Germinal center (tissue), 1 donor: Measurements from ENCODE around the gene SLC37A3.
"Not testable (repeated sequence)": the region's sequence is repeated elsewhere in the genome, so short reads cannot be mapped to it uniquely, and the experiment has no call there.

Source experiments
- DNase-seq: peaks from one replicate; pipeline ENCODE4 v3.0.0; 2012; ENCODE audit warnings: mixed read lengths, low spot score

The SLC37A3 gene

GRCh38 chr7:140397784-140398750 lies at the start of gene SLC37A3:
SLC37A3 (minus strand) TSS chr7:140398530; CDS start chr7:140382526, 16,004 bp downstream.
- peak; percentile 92 for DNase-seq

GRCh38 chr7:140447841-140448240 lies 49.5 kb upstream of the SLC37A3 start:
- no peak for DNase-seq

- DNase-seq: no peak
Measured at GRCh38 chr7:140446467-140446866, 48.1 kb upstream of the SLC37A3 start.

GRCh38 chr7:140441519-140441918 lies 43.2 kb upstream of the SLC37A3 start:
- no peak for DNase-seq

- no peak for DNase-seq
Measured at GRCh38 chr7:140440593-140440992, 42.3 kb upstream of the SLC37A3 start.

GRCh38 chr7:140439359-140439758 lies 41.0 kb upstream of the SLC37A3 start:
- DNase-seq: no peak

- no peak for DNase-seq
Measured at GRCh38 chr7:140435252-140435895, 37.0 kb upstream of the SLC37A3 start.

- no peak for DNase-seq
Measured at GRCh38 chr7:140433396-140433795, 35.1 kb upstream of the SLC37A3 start.

- no peak for DNase-seq
Measured at GRCh38 chr7:140426130-140426529, 27.8 kb upstream of the SLC37A3 start.

GRCh38 chr7:140425718-140426117 lies 27.4 kb upstream of the SLC37A3 start:
- no peak for DNase-seq

- DNase-seq: no peak
Measured at GRCh38 chr7:140423501-140423900, 25.2 kb upstream of the SLC37A3 start.

GRCh38 chr7:140421521-140421920 lies 23.2 kb upstream of the SLC37A3 start:
- DNase-seq: no peak

GRCh38 chr7:140418653-140419052 lies 20.3 kb upstream of the SLC37A3 start:
- no peak for DNase-seq

GRCh38 chr7:140418156-140418472 lies 19.8 kb upstream of the SLC37A3 start:
- DNase-seq: not testable (repeated sequence)

- no peak for DNase-seq
Measured at GRCh38 chr7:140417456-140418155, 19.3 kb upstream of the SLC37A3 start.

- DNase-seq: no peak
Measured at GRCh38 chr7:140416560-140416959, 18.2 kb upstream of the SLC37A3 start.

- not testable (repeated sequence) for DNase-seq
Measured at GRCh38 chr7:140415816-140416215, 17.5 kb upstream of the SLC37A3 start.

GRCh38 chr7:140415361-140415760 lies 17.0 kb upstream of the SLC37A3 start:
- no peak for DNase-seq

- DNase-seq: no peak
Measured at GRCh38 chr7:140404565-140405065, 6.3 kb upstream of the SLC37A3 start.

- DNase-seq: peak; percentile 30
Measured at GRCh38 chr7:140403878-140404564, 5.7 kb upstream of the SLC37A3 start, which contains the start of gene RAB19. RAB19 (plus strand) TSS chr7:140404058; CDS start chr7:140407647, 3,589 bp downstream.

- no peak for DNase-seq
Measured at GRCh38 chr7:140402178-140402835, 4.0 kb upstream of the SLC37A3 start.
